Measurements from ENCODE around the gene CYTH4.

- TF ChIP-seq, protein P1, sequence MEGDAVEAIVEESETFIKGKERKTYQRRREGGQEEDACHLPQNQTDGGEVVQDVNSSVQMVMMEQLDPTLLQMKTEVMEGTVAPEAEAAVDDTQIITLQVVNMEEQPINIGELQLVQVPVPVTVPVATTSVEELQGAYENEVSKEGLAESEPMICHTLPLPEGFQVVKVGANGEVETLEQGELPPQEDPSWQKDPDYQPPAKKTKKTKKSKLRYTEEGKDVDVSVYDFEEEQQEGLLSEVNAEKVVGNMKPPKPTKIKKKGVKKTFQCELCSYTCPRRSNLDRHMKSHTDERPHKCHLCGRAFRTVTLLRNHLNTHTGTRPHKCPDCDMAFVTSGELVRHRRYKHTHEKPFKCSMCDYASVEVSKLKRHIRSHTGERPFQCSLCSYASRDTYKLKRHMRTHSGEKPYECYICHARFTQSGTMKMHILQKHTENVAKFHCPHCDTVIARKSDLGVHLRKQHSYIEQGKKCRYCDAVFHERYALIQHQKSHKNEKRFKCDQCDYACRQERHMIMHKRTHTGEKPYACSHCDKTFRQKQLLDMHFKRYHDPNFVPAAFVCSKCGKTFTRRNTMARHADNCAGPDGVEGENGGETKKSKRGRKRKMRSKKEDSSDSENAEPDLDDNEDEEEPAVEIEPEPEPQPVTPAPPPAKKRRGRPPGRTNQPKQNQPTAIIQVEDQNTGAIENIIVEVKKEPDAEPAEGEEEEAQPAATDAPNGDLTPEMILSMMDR (IDR thresholded peaks at IDR 0.05) = no peak
- TF ChIP-seq PBX3 (IDR thresholded peaks at IDR 0.05) (no peak), PHF8 (IDR thresholded peaks at IDR 0.05; ENCODE audit: borderline replicate concordance, low read depth) (no peak), REST (IDR thresholded peaks at IDR 0.05) (no peak), RAD21 (conservative IDR thresholded peaks at IDR 0.05 in 1 of 2, IDR thresholded peaks at IDR 0.05 in 1 of 2) (no peak), MAFK (IDR thresholded peaks at IDR 0.05; ENCODE audit: partially characterized antibody) (no peak), RARB (CRISPR knock-in tag; IDR thresholded peaks at IDR 0.05) (no peak), ZFP36 (IDR thresholded peaks at IDR 0.05; ENCODE audit: borderline replicate concordance, partially characterized antibody) (no peak), POLR2A (IDR thresholded peaks at IDR 0.05; ENCODE audit: low read length) (no peak), NFE2L2 (conservative IDR thresholded peaks at IDR 0.05; ENCODE audit: low read length) (no peak), JUN (IDR thresholded peaks at IDR 0.05) (no peak)
Observed at GRCh38 chr22:37287550-37287951, 5.2 kb downstream of the CYTH4 start.
